Hematopoietic multipotent progenitor cell treated with erythropoietin and hydrocortisone succinate and interleukin-3 and kit ligand, for 4 days (in vitro differentiated cells): ENCODE data around the gene SLC7A6OS.

Source experiments
- DNase-seq: peaks from one replicate; pipeline ENCODE4 v3.0.0-alpha.2; 2015

The SLC7A6OS gene

GRCh38 chr16:68249371-68249770 is 61.4 kb downstream of the SLC7A6OS start:
- DNase-seq, result no peak
